CD4-positive, alpha-beta T cell (primary cell): ENCODE data around the gene CPLANE2. TPM values are rescaled to one million over a fixed set of nuclear protein-coding genes. Genes with fewer than 3 reads are reported as not detected.

Experiments used
- ATAC-seq: fragments of 200-7000 bp; cut with Tn5 transposase; one replicate; pipeline ENCODE4 v1.10.0; 2022; ENCODE audit warnings: mild to moderate bottlenecking; ENCODE audit not compliant: poor library complexity
- CTCF ChIA-PET: fragments of 350-600 bp; sonication (Branson Sonifier 250); formaldehyde crosslinking; loops from one replicate; lab custom pipeline; 2021; ENCODE audit warnings: antibody characterized with exemption, inconsistent platforms; lab: Charles Lee
- POLR2A ChIA-PET: fragments of 350-600 bp; sonication (Branson Sonifier 250); formaldehyde crosslinking; loops from one replicate; lab custom pipeline; 2021; ENCODE audit warnings: antibody characterized with exemption, inconsistent platforms; lab: Charles Lee
- DNase-seq, 14 experiments: peaks; one replicate each; pipeline ENCODE4 v3.0.0-alpha.2; 2013 to 2020; ENCODE audit warnings: mixed read lengths in 2 of 14
- H3K27ac ChIP-seq, 2 donors: one replicate each; pipeline versions ENCODE4 v1.5.1 to v1.7.0; 2013; ENCODE audit warnings: low read length in 2 of 2, low read depth in 1 of 2, mild to moderate bottlenecking in 1 of 2
- H3K27me3 ChIP-seq, 2 experiments: 1 replicate in 1 of 2; 2 replicates in 1 of 2; pipeline versions ENCODE4 v1.6.1 to v1.7.0; 2013; ENCODE audit warnings: low read length in 2 of 2, control low read depth in 1 of 2, mild to moderate bottlenecking in 1 of 2, moderate library complexity in 1 of 2; ENCODE audit not compliant: insufficient read depth in 2 of 2, control insufficient read depth in 1 of 2
- H3K36me3 ChIP-seq: one replicate; pipeline ENCODE4 v1.6.1; 2013; ENCODE audit warnings: low read length, control low read depth; ENCODE audit not compliant: insufficient read depth
- H3K4me1 ChIP-seq: one replicate; pipeline ENCODE4 v1.6.1; 2013; ENCODE audit warnings: low read length, control low read depth; ENCODE audit not compliant: insufficient read depth
- H3K4me3 ChIP-seq: one replicate; pipeline ENCODE4 v1.5.1; 2013; ENCODE audit warnings: mild to moderate bottlenecking, low read length, moderate library complexity
- H3K9me3 ChIP-seq, 2 experiments: 1 replicate in 1 of 2; 2 replicates in 1 of 2; pipeline versions ENCODE4 v1.6.1 to v1.7.0; 2013; ENCODE audit warnings: low read length in 2 of 2, mild to moderate bottlenecking in 2 of 2, control low read depth in 1 of 2, moderate library complexity in 1 of 2; ENCODE audit not compliant: control insufficient read depth in 1 of 2, insufficient read depth in 1 of 2
- H3K27ac Mint-ChIP-seq: one replicate; pipeline ENCODE4 v1.8.0; 2020; ENCODE audit warnings: mixed read lengths
- H3K27me3 Mint-ChIP-seq: one replicate; pipeline ENCODE4 v1.8.0; 2021; ENCODE audit warnings: mixed read lengths
- H3K36me3 Mint-ChIP-seq: one replicate; pipeline ENCODE4 v1.8.0; 2021; ENCODE audit warnings: low read depth, mixed read lengths
- H3K4me1 Mint-ChIP-seq: one replicate; pipeline ENCODE4 v1.8.0; 2021; ENCODE audit warnings: low read depth, mixed read lengths
- H3K4me3 Mint-ChIP-seq: one replicate; pipeline ENCODE4 v1.8.0; 2020; ENCODE audit warnings: mild to moderate bottlenecking, mixed read lengths
- H3K9me3 Mint-ChIP-seq: one replicate; pipeline ENCODE4 v1.8.0; 2020; ENCODE audit warnings: mixed read lengths
- CTCF ChIP-seq: fragments of 200-600 bp; IDR thresholded peaks from one replicate; pipeline ENCODE4 v1.8.0; 2022; ENCODE audit warnings: antibody characterized with exemption, mild to moderate bottlenecking
- intact Hi-C, 2 experiments: fragments of 100-400 bp; cut with DNase I in 1 of 2; cut with micrococcal nuclease in 1 of 2; formaldehyde crosslinking; loops; one replicate each; pipeline versions ENCODE4 v1.15.1 to v1.9.0; 2023 to 2025; cut with DNase I, micrococcal nuclease
- total RNA-seq, 174 experiments: library from RNA in 2 of 174; stranded (reverse) in 2 of 174; gene quantifications; one replicate each; pipeline ENCODE4 v1.2.3 and lab custom pipeline; 2021 to 2026

Gene CPLANE2
- total RNA-seq, 2 experiments from 2014 or later = 5.3 to 8.4 TPM

- no peak for ATAC-seq
- peaks cover 32% of the 10 kb centered on the region for H3K36me3 Mint-ChIP-seq
These were observed 42.2 kb upstream of the CPLANE2 start for GRCh38 chr1:16279186-16279585.

GRCh38 chr1:16276302-16277030 lies 39.5 kb upstream of the CPLANE2 start:
- H3K27ac Mint-ChIP-seq = no peak overlapping the region
- peaks cover 18% of the 10 kb centered on the region for H3K4me1 Mint-ChIP-seq
- no peak overlapping the region for H3K4me3 ChIP-seq
- ATAC-seq (no peak), DNase-seq (no peak)
- H3K36me3 Mint-ChIP-seq = peaks cover 39% of the 10 kb centered on the region
- no peaks in the 10 kb centered on the region for H3K27me3 Mint-ChIP-seq
- H3K4me3 Mint-ChIP-seq = no peak overlapping the region
- TF ChIP-seq CTCF = no peak
- ChIA-PET POLR2A (no interaction called here), CTCF (interaction anchor here (1.0 kb wide), 1 partner anchor 33 kb away, joined by 3 read pairs; no protein-coding TSS in a partner anchor)
- H3K36me3 ChIP-seq = no peaks in the 10 kb centered on the region
- no peaks in the 10 kb centered on the region for H3K4me1 ChIP-seq
- no peaks in the 10 kb centered on the region for H3K9me3 Mint-ChIP-seq
- H3K9me3 ChIP-seq = no peaks in the 10 kb centered on the region
- H3K27me3 ChIP-seq = no peaks in the 10 kb centered on the region
- intact Hi-C loops = no loop called here
- no peak overlapping the region for H3K27ac ChIP-seq

More at GRCh38 chr1:16279186-16279585, 42.2 kb upstream of the CPLANE2 start:
- H3K36me3 ChIP-seq = no peaks in the 10 kb centered on the region
- H3K9me3 ChIP-seq = no peaks in the 10 kb centered on the region
- H3K27me3 ChIP-seq = no peaks in the 10 kb centered on the region
- ChIA-PET POLR2A (no interaction called here), CTCF (no interaction called here)
- peaks cover 12% of the 10 kb centered on the region for H3K4me1 Mint-ChIP-seq
- H3K4me1 ChIP-seq = no peaks in the 10 kb centered on the region
- H3K9me3 Mint-ChIP-seq = no peaks in the 10 kb centered on the region
- intact Hi-C loops = no loop called here
- no peak overlapping the region for H3K4me3 Mint-ChIP-seq
- H3K27ac ChIP-seq = no peak overlapping the region
- H3K27me3 Mint-ChIP-seq = no peaks in the 10 kb centered on the region
- DNase-seq = no peak
- no peak for TF ChIP-seq CTCF
- H3K4me3 ChIP-seq = no peak overlapping the region
- H3K27ac Mint-ChIP-seq = no peak overlapping the region

DNA sequence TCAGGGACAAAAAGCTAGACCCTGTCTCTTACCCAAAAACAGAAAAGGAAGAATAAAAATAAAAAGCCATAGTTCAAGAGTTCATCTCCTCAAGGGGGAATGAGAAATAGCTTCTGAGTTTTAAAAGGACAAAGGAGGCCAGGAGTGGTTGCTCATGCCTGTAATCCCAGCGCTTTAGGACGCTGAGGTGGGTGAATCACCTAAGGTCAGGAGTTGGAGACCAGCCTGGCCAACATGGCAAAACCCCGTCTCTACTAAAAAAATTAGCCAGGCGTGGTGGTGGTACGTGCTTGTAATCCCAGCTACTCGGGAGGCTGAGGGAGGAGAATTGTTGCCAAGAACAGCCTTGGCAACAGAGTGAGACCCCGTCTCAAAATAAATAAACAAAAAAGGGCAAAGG lies 38.6 kb upstream of the CPLANE2 start:
- no peak overlapping the region for H3K4me3 Mint-ChIP-seq

More for the DNA sequence above, 38.6 kb upstream of the CPLANE2 start:
- intact Hi-C loops = no loop called here
- Mint-ChIP-seq H3K27ac (no peak overlapping the region), H3K27me3 (no peaks in the 10 kb centered on the region), H3K36me3 (peaks cover 46% of the 10 kb centered on the region), H3K4me1 (peaks cover 24% of the 10 kb centered on the region), H3K9me3 (no peaks in the 10 kb centered on the region)
- Histone ChIP-seq H3K27me3 (no peaks in the 10 kb centered on the region), H3K9me3 (no peaks in the 10 kb centered on the region), H3K36me3 (no peaks in the 10 kb centered on the region), H3K4me3 (no peak overlapping the region), H3K4me1 (no peaks in the 10 kb centered on the region), H3K27ac (no peak overlapping the region)
- no peak for ATAC-seq
- no peak for DNase-seq
- TF ChIP-seq CTCF = no peak
- POLR2A ChIA-PET = no interaction called here
- CTCF ChIA-PET = interaction anchor here (0.9 kb wide), 2 partner anchors 31 to 88 kb away, joined by 3 to 4 read pairs; no protein-coding TSS in a partner anchor
